Anterior cingulate cortex (tissue), 58 donors: ENCODE measurements around the gene TANGO2.

Experiments used
- DNase-seq, 58 donors: peaks; one replicate each; lab custom pipeline; 2025; lab: John Stamatoyannopoulos, UW

Gene TANGO2

GRCh38 chr22:20110359-20110985, 89.6 kb downstream of the TANGO2 start:
- DNase-seq, result no peak

GRCh38 chr22:20111045-20111688, 90.3 kb downstream of the TANGO2 start:
- no peak for DNase-seq

- DNase-seq, result peak in 11 of 58 donors; percentile 28 to 67 (median 45)
These were observed 91.0 kb downstream of the TANGO2 start for GRCh38 chr22:20111689-20112622.

GRCh38 chr22:20112623-20113511, 92.0 kb downstream of the TANGO2 start:
- DNase-seq, result no peak

GRCh38 chr22:20113551-20114310, 92.8 kb downstream of the TANGO2 start:
- no peak for DNase-seq

- no peak for DNase-seq
These were observed 93.9 kb downstream of the TANGO2 start for GRCh38 chr22:20114506-20115475.

- no peak for DNase-seq
These were observed 94.9 kb downstream of the TANGO2 start, which contains the start of gene RANBP1 for GRCh38 chr22:20115691-20116375. TSS of gene RANBP1 (plus strand) at chr22:20116104. CDS start at chr22:20116185, 81 bp downstream.

GRCh38 chr22:20116376-20116950, 95.6 kb downstream of the TANGO2 start:
- no peak for DNase-seq
